SK-N-SH (cell line): Measurements from ENCODE around the gene MEP1A.

ENCODE experiments used
- FOXJ3 ChIP-seq: sonication (generic); formaldehyde crosslinking; IDR thresholded peaks from 2 replicates; pipeline ENCODE4 v1.5.1; 2020; ENCODE audit warnings: mild to moderate bottlenecking, missing genetic modification reagents
- TF ChIP-seq, protein P1 (sequence below): fragments of 150-350 bp; IDR thresholded peaks from 2 replicates; pipeline ENCODE4 v1.6.1; 2016; ENCODE audit warnings: mild to moderate bottlenecking, low read depth, low read length
- TF ChIP-seq, protein P2 (sequence below): fragments of 200-600 bp; sonication (generic); IDR thresholded peaks from 2 replicates; pipeline ENCODE4 v1.6.1; 2017; ENCODE audit warnings: antibody characterized with exemption, mild to moderate bottlenecking, moderate library complexity

DNA sequence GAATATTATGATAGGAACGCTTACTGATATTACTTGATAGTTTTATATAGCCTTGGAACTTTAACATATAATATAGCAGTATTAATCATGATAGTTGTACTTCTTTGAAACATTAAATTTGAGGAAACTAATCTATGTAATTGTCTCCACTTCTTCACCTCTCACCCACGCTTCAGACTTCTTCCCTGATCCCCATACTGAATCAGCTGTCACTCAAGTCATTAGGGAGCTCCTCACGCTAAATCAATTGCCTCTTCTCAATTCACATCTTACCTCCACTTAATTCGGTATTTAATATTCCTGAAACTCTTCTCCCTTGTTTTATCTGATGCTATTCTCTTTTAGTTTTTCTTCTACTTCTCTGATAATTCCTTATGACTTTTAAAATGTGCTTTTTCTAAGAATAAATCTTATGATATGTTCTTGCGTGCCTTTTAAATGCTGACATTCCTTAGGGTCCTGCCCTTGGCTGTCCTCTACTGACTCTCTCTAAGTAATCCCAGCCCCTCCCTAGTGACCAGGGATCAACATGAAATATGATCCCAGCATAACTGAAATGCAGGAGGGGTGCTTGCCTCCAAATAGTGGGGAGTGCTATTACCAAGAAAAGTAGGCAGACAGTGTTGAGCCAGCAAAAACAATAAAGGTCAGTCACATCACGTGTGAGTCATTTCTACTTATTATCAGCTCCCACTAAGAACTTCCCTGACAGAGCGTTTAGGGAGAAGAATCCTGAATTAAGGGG, 36.5 kb upstream of the MEP1A start:
- TF ChIP-seq, protein P1, sequence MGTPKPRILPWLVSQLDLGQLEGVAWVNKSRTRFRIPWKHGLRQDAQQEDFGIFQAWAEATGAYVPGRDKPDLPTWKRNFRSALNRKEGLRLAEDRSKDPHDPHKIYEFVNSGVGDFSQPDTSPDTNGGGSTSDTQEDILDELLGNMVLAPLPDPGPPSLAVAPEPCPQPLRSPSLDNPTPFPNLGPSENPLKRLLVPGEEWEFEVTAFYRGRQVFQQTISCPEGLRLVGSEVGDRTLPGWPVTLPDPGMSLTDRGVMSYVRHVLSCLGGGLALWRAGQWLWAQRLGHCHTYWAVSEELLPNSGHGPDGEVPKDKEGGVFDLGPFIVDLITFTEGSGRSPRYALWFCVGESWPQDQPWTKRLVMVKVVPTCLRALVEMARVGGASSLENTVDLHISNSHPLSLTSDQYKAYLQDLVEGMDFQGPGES, result no peak
- TF ChIP-seq, protein P2, sequence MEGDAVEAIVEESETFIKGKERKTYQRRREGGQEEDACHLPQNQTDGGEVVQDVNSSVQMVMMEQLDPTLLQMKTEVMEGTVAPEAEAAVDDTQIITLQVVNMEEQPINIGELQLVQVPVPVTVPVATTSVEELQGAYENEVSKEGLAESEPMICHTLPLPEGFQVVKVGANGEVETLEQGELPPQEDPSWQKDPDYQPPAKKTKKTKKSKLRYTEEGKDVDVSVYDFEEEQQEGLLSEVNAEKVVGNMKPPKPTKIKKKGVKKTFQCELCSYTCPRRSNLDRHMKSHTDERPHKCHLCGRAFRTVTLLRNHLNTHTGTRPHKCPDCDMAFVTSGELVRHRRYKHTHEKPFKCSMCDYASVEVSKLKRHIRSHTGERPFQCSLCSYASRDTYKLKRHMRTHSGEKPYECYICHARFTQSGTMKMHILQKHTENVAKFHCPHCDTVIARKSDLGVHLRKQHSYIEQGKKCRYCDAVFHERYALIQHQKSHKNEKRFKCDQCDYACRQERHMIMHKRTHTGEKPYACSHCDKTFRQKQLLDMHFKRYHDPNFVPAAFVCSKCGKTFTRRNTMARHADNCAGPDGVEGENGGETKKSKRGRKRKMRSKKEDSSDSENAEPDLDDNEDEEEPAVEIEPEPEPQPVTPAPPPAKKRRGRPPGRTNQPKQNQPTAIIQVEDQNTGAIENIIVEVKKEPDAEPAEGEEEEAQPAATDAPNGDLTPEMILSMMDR, result no peak
- no peak for TF ChIP-seq FOXJ3 (CRISPR knock-in tag)
